COLO668 (cell line): ENCODE results near the gene SMURF1.
A peak's percentile ranks its signal among the peaks of the same experiment; 100 is the strongest.
"Not testable (repeated sequence)": the region's sequence is repeated elsewhere in the genome, so short reads cannot be mapped to it uniquely, and the experiment has no call there.

ENCODE experiments used
- DNase-seq: peaks from one replicate; lab custom pipeline; 2025; ENCODE audit not compliant: unreplicated experiment; lab: John Stamatoyannopoulos, UW

The SMURF1 gene

DNA sequence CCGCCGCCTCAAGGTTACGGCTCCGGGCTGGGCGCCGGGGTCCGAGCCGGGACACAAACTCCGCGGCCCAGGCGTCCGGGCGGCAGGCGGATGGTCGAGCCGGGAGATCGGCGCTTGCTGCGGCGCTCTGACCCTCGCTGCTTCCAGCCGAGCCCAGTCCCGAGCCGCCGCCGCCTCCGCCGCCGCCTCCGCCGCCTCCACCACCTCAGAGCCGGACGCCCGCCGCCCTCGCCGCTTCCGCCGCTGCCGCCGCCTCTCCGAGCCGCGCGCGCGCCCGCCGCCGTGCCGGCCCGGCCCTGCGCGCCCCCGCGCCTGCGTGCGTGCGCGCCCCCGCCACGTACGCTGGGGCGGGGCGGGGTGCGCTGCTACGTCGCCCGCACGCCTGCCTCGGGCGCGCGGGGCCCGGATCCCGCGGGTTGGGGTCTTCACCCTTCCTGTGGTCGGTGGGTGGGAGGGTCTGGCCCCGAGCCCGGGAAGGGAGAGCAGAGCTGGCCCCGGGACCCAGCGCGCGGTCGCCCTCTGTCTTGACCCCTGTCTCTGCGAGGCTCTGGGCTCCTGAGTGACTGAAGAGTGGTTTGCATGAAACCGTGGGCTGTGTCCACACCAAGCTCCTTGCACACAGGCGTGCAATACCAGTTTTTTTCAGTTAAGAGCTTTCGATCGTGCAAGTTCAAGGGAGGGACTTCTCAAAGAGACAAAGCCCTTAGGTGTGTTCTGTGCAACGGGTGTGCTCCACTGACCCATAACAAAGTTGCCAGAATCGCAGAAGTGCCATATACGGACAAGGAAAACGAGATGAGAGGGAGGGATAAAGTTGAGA, at the start of gene SMURF1:
TSS of gene SMURF1 (minus strand) at position 256 of the 820 bp plus-strand sequence. CDS start 328 bp downstream, outside the sequence.
- peak; percentile 86 for DNase-seq

DNA sequence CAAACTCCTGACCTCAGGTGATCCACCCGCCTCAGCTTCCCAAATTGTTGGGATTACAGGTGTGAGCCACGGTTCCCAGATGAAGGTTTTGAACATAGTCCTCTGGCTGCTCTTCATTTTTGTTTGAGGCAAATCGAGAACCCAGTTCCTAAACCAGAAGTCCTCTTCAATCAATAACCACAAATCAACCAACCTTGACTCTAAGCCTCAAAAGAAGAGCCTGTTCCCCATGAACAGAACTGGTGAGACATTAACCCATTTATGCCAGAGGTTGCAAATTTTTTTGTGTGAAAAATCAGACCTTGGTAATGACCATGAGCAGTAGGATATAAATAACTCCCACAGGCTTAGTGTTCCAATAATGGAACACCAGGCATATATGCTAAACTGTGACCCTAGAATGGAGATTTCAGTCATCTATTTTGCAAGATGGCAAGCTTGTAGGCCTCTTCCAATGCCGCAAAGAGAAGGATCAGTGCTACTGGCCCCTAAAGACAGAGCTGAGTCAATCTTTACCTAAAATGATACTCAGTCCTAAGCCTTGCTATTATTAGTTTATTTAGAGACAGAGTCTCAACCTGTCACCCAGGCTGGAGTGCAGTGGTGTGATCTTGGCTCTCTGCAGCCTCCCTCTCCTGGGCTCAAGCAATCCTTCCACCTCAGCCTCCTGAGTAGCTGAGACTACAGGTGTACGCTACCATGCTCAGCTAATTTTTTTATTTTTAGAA, 48.1 kb upstream of the SMURF1 start:
- DNase-seq, result no peak

DNA sequence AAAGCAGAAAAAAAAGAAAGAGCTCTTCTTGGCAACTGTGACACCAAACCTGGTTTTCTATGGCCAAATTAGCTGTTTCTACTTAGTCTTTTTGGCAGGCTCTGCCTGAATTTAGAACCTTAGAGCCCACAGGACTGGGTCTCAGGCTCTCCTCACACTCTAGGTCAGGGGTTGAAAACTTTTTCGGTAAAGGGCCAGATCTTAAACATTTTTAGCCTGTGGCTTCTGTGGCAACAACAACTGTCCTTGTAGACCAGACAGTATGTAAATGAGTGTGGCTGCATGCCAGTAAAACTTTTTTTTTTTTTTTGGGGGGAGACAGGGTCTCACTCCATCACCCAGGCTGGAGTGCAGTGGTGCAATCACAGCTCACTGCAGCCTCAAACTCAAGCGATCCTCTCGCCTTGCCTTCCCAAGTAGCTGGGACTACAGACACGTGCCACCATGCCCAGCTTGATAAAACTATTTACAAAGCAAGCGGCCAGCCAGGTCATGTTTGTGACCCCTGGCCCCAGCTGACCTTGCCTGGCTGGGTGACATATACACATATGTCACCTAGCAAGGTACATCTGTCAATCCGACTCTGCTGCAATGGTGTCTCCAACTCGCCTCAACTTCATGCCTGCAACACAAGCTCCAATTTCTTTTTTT, 46.6 kb upstream of the SMURF1 start:
- DNase-seq, result no peak

DNA sequence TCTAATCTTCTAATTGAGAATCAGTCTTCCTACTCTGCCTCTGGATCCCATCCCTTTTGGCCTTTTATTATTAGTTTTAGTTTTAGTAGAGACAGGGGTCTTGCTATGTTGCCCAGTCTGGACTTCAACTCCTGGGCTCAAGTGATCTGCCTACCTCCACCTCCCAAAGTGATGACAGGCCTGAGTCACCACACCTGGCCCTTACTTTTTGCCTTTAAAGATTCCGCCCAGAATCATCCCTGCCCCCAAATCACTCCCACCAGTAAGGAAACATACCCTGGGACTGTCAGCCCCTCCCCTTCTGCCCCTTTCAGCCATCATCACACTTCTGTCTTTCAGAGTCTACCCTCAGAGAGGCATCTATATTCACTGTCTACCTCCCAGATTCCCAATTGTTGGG, 45.3 kb upstream of the SMURF1 start:
- DNase-seq, result no peak

DNA sequence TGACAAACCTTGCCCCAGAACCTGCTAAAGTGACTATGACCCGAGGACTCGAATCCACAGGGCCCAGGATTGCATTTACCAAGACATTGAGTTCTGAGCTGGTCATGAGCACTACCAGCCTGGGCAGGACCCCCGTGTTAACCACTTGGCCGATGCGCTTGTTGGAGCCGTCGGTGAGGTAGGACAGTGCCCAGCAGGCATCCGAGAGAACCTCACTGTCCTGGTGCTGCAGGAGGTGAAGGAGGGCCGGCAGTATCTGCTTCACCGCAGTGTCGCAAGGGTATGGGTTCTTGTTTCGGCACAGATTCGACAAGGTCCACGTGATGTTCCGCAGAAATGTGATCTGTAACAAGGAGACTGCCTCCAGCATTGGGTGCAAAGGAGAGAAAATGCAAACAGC, 44.3 kb upstream of the SMURF1 start:
- no peak for DNase-seq

DNA sequence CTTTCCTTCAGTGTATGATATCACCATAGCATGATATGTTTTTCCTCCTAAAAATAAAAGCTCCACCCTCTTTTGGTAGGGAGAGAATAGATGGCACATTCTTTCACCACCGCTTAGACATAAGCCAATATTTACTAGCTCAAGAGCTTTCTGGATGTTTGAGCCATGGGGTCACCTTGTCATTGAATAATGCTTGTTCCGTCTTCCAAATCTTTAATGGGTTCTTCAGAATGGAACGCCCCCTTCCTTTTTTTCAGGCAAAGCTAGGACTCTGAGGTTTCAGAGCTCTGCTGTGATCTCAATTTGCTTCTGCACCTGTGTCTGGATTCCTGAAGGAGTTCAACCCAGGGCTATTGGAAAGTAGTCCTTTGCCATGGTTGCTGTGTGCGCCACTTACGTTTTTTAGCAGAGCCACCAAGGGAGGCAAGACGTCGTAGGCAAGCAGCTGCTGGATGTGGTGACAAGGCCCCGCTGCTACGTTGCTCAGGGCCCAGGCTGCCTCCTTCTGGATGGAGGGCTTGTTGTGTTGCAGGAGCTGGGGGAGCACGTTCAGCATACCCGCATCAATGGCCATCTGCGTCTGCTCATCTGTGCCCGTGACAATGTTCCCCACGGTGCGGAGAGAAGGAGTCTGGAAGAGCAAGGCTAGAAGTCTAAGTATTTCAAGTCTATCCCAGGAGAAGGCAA, 40.8 kb upstream of the SMURF1 start:
- no peak for DNase-seq

DNA sequence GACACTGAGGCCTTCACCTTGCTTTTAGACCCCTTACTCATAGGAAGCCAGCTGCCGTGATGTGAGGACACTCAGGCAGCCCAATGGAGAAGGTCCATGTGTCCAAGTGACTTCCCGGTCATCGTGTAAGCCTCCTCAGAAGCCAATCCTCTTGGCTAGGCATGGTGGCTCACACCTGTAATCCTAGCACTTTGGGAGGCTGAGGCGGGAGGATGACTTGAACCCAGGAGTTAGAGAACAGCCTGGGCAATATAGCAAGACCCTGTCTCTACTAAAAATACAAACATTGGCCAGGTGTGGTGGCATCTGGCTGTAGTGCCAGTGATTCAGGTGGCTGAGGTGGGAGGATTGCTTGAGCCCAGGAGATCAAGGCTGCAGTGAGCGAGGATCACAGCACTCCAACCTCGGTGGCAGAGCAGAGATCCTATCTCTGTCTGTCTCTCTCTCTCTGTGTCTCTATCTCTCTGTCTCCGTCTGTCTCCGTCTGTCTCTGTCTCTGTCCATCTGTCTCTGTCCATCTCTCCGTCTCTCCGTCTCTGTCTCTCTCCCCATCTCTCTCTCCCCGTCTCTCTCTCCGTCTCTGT, 36.3 kb upstream of the SMURF1 start:
- DNase-seq, result no peak

DNA sequence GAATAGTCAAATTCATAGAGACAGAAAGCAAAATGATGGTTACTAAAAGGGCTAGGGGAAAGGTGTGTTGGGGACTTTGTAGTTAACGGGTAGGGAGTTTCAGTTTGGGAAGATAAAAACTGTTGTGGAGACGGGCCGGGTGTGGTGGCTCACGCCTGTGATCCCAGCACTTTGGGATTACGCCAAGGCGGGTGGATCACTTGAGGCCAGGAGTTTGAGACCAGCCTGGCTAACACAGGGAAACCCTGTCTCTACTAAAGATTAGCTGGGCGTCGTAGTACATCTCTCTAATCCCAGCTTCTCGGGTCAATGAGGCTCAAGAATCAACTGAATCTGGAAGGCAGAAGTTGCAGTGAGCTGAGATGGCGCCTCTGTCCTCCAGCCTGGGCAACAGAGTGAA, 33.3 kb upstream of the SMURF1 start:
- DNase-seq, result no peak

DNA sequence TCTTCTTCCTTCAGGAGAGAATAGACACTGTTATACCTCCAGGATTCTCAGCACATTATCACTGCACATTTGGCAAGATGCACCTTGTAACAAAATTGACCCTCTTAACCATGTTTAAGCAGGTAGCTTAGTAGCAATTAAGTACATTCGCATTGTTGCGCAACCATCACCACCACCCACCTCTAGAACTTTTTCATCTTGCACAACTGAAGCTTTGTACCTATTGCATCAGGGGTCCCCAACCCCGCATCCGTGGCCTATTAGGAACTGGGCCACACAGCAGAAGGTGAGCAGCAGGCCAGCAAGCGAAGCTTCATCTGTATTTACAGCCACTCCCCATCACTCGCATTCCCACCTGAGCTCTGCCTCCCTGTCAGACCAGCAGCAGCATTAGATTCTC, 29.9 kb upstream of the SMURF1 start:
- DNase-seq, result no peak

DNA sequence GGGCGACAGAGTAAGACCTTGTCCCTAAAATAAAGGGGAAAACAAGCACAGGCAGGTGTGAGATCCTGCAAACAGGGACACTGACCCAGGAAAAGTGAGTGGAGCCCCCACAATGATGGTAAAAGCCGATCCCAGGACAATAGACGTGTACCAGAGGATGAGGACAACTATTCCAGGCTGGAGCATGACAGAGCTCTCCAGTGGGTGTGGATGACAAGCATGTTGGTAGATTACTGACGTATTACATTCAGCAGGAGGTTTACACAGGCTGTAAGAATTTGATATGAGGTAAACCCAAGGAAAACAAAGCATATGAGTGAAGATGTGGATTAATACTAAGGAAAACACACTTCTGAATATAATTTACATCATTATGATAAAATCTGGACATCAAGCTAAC, 27.8 kb upstream of the SMURF1 start:
- no peak for DNase-seq

DNA sequence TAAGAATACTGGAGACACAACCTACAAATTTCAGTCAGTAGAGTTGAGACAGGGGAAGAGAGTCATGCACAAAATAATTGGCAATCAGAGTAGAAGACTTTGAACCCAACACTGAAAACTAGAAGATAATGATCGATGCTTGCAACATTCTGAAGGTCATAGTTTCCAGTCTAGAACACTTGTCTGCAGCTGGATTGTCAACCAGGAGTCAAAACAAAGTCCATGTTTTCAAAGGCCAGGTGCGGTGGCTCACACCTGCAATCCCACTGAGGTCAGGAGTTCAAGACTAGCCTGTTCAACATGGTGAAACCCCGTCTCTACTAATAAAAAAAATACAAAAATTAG, 26.8 kb upstream of the SMURF1 start:
- no peak for DNase-seq

DNA sequence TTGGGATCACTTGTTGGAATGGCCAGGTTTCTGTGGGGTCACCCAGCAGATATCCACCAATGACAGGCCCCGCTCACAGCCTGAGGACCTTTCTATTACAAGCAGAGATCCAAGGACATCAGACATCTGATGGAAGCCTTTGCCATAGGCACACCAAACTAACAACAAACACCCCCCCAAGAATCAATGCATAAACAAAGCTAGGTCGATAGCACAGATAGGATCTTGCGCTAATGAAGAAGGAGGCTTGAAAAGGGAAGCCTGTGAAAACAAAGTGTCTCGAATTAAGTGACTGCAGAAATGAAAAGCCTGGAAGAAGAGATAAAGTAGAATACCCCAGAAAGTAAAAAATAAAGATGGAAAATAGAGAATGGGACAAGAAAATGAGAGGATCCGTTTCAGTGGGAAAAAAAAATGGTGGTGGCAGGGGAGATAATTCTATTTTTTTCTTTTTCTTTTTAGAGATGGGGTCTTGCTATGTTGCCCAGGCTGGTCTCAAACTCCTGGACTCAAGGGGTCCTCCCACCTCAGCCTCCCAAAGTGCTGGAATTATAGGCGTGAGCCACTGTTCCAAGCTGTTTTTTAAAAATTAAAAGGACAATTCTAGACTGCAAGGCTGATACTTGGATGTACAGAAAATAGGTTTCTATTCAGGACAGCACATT, 26.3 kb upstream of the SMURF1 start:
- DNase-seq, result no peak

DNA sequence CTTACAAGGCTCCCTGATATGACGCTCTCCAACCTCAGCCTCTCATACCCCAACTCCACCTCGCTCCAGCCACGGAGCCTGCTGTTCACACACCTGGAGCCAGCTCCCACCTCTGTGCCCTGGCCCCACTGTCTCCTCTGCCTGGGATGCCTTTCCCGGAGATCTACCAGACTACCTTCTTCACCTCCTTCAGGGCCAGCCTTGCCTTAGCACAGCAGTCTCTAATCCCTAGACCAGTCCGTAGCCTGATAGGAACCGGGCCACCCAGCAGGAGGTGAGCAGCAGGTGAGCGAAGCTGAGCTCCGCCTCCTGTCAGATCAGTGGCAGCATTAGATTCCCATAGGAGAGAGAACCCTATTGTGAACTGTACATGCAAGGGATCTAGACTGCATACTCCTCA, 23.2 kb upstream of the SMURF1 start:
- no peak for DNase-seq

DNA sequence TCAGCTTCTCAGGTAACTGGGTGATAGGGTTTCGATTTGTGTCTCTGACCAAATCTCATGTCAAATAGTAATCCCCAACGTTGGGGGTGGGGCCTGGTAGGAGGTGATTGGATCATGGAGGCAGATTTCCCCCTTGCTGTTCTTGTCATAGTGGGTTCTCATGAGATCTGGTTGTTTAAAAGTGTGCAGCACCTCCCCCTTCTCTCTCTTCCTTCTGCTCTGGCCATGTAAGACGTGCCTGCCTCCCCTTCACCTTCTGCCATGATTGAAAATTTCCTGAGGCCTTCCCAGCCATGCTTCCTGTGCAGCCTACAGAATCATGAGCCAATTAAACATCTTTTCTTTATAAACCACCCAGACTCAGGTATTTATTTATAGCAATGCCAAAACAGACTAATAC, 21.9 kb upstream of the SMURF1 start:
- no peak for DNase-seq

DNA sequence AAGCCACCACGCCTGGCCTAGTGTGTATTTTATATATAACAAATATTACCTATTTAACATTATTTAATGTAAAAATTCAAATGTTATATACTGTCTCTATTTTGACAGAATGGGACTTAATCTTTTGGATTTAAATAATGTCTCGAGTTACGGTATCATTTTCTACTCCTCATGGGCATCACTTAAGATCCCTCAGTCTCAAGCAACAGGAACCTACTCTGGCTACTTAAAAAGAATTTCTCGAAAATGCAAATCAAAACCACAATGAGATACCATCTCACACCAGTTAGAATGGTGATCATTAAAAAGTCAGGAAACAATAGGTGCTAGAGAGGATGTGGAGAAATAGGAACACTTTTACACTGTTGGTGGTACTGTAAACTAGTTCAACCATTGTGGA, 19.8 kb upstream of the SMURF1 start:
- DNase-seq, result not testable (repeated sequence)

DNA sequence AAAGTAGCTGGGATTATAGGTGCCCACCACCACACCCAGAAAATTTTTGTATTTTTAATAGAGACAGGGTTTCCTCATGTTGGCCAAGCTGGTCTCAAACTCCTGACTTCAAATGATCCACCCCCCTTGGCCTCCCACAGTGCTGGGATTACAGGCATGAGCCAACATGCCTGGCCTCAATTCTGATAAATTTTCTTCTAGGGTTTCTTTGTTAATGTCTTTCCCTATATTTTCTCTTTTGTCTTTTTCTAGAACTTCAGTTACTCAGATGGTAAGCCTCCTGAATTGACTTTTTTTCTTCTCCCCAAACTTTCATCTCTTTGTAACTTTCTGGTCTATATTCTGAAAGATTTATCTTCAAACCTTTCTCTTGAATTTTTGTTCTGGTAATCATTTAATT, 12.7 kb upstream of the SMURF1 start:
- DNase-seq, result no peak

DNA sequence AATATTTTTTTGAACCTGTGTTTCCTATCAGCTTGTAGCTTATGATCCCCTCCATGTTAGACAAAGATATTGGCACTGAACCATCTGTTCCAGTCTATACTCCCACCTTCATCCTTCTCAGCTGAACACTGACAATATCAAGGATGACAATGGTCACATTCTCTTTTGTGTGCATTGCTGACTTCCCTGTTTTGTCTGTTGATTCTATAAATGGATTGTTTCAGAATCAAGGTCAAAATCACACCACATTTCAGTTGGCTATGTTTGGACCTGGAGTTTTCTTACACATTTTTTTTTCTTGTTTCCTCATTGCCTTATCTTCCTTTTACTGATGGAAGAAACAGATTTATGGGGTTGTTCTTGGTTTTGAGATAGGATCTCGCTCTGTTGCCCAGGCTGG, 11.3 kb upstream of the SMURF1 start:
- DNase-seq, result no peak

DNA sequence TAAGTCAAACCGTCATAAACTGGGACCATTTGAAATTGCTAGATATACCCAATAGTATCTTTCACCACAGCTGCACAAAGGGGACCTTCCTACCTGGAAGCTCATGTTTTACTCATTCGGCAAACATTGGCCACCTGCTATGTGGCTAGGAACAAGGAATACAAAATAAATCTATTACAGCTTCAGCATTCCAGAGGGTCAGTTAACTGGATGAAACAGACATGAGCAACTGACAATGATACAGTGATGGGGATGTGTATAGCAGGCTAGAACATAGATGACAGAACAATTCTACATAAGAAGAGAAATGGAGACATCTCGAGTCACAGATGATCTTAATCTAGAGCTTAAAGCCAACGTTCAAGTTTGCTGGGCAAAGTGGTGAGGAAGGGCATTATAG, 3.1 kb upstream of the SMURF1 start:
- DNase-seq, result peak; percentile 13

DNA sequence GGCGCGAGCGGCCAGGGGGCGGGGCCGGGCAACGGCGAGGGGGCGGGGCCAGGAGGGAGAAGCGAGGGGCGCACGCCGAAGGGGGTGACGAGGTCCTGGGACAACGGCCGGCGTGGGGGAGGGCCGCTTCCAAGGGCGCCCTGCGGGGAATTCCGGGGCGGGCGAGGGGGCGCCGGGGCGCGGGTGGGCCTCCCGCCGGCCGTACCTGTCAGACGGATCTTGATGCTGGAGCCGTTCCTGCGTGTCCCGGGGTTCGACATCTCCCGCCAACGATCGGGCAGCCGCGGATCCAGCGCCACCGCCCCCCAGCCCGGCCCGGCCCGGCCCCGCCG, 421 bp downstream of the SMURF1 start:
- no peak for DNase-seq

DNA sequence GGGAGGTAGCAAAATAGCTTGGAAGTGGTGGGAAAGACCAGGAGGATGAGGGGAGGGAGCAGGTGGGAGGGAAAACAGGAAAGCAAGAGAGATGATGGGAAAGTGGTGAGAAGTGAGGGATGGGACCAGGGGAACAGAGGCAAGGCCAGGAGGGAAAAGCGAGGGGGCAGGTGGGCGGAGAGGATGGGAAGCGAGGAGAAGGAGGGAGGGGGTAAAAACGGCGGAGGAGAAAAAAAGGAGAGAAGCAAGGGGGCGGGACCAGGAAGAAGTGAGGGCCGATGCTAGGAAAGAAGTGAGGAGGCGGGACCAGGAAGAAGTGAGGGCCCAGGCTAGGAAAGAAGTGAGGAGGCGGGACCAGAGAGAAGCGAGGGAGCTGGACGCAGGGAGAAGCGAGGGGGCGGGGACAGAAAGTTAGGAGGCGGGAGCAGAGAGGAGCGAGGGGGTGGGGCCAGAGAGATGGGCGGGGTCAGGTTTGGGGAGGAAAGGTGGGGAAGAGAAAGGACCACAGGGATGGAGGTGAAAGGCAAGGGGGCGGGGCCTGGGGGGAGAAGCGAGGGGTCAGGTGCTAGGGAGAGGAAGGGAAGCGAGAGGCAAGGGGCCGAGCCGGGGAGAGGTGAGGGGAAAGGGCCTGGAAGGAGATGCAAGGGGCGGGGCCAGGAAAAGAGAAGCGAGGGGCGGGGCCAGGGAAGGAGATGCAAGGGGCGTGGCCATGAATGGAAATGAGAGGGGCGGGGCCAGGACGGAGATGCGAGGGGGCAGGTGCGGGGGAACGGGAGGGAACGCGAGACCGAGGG, 984 bp downstream of the SMURF1 start:
- peak; percentile 90 for DNase-seq
